ENCODE results near the gene FNIP2. TPM values are rescaled to one million over a fixed set of nuclear protein-coding genes. Genes with fewer than 3 reads are reported as not detected.

FNIP2 gene
- total RNA-seq, 1 experiment from 2014 or later: 16.1 TPM

DNA sequence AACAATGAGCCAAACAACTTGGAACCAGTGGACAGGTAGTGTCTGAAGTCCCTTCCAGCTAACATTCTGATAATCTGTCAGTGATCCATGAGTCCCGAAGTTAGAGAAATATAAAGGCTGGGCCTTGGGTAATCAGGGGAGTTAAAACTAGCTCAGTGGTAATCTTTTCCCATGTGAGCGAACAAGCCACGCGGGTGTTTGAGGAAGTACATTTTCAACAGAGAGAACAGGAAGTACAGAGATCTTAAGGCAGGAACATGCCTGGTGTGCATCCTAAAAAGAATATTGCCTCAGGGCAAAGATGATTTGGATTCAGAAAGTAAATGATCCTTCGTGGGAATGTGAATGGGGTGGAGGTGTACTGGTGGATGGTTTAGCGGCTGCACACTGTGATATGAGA lies 42.9 kb downstream of the FNIP2 start:
- CTCF ChIA-PET: no interaction called here

DNA sequence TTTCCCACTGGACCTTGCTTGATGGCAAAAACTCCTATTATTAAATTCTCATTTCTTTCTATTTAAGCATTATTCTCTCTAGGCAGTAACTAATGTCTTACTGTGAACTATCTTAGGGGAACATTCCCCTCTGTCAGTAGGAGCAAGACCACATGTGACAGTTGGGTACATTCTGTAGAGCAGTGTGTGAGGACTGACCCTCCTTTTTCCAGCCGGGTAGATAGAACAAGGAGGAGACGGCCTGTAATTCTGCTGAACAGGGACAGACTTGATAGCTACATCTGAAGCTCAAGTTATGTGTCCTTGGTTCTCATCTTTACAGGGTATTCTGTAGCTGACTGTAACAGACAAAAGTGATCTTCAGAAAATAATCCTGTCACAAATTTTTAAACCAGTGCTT lies 43.3 kb downstream of the FNIP2 start:
- no peak overlapping the region for H3K27ac ChIP-seq (ENCODE audit: low read depth, low read length, poor library complexity, severe bottlenecking)
- no peaks in the 10 kb centered on the region for H3K27me3 ChIP-seq (replicated peaks; ENCODE audit: insufficient read depth, low read depth, low read length, poor library complexity)
- H3K4me3 ChIP-seq (ENCODE audit: low read depth, low read length, poor library complexity, severe bottlenecking): no peak overlapping the region
- intact Hi-C loops (cut with micrococcal nuclease; ENCODE audit: unreplicated experiment): no loop called here
- ChIA-PET CTCF (no interaction called here), POLR2A (ENCODE audit: low non-redundant PET) (no interaction called here)
- no TSS peak for BruUV-seq (replicated peaks)
- no peak for DNase-seq (ENCODE audit: low spot score)
- H3K36me3 ChIP-seq (ENCODE audit: insufficient read depth, low read length, poor library complexity, severe bottlenecking): no peaks in the 10 kb centered on the region
- peaks cover 28% of the 10 kb centered on the region for H3K4me1 ChIP-seq (ENCODE audit: insufficient read depth, low read length, poor library complexity, severe bottlenecking)
- H3K9me3 ChIP-seq (ENCODE audit: low read depth, low read length, poor library complexity, severe bottlenecking): no peaks in the 10 kb centered on the region
- TF ChIP-seq, protein P1, sequence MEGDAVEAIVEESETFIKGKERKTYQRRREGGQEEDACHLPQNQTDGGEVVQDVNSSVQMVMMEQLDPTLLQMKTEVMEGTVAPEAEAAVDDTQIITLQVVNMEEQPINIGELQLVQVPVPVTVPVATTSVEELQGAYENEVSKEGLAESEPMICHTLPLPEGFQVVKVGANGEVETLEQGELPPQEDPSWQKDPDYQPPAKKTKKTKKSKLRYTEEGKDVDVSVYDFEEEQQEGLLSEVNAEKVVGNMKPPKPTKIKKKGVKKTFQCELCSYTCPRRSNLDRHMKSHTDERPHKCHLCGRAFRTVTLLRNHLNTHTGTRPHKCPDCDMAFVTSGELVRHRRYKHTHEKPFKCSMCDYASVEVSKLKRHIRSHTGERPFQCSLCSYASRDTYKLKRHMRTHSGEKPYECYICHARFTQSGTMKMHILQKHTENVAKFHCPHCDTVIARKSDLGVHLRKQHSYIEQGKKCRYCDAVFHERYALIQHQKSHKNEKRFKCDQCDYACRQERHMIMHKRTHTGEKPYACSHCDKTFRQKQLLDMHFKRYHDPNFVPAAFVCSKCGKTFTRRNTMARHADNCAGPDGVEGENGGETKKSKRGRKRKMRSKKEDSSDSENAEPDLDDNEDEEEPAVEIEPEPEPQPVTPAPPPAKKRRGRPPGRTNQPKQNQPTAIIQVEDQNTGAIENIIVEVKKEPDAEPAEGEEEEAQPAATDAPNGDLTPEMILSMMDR (conservative IDR thresholded peaks at IDR 0.05; ENCODE audit: low read depth, low read length): no peak
- TF ChIP-seq EZH2 (IDR thresholded peaks at IDR 0.05; ENCODE audit: borderline replicate concordance, low read depth, low read length, poor library complexity, severe bottlenecking): no peak

More for the DNA sequence above, 42.9 kb downstream of the FNIP2 start:
- Histone ChIP-seq H3K27ac (ENCODE audit: low read depth, low read length, poor library complexity, severe bottlenecking) (no peak overlapping the region), H3K4me3 (ENCODE audit: low read depth, low read length, poor library complexity, severe bottlenecking) (no peak overlapping the region), H3K9me3 (ENCODE audit: low read depth, low read length, poor library complexity, severe bottlenecking) (no peaks in the 10 kb centered on the region), H3K36me3 (ENCODE audit: insufficient read depth, low read length, poor library complexity, severe bottlenecking) (no peaks in the 10 kb centered on the region), H3K4me1 (ENCODE audit: insufficient read depth, low read length, poor library complexity, severe bottlenecking) (peaks cover 28% of the 10 kb centered on the region), H3K27me3 (replicated peaks; ENCODE audit: insufficient read depth, low read depth, low read length, poor library complexity) (no peaks in the 10 kb centered on the region)
- no peak for TF ChIP-seq EZH2 (IDR thresholded peaks at IDR 0.05; ENCODE audit: borderline replicate concordance, low read depth, low read length, poor library complexity, severe bottlenecking)
- TF ChIP-seq, protein P1 (conservative IDR thresholded peaks at IDR 0.05; ENCODE audit: low read depth, low read length): no peak
- intact Hi-C loops (cut with micrococcal nuclease; ENCODE audit: unreplicated experiment): no loop called here
- peak; percentile 68 for DNase-seq (ENCODE audit: low spot score)
- no TSS peak for BruUV-seq (replicated peaks)
- POLR2A ChIA-PET (ENCODE audit: low non-redundant PET): no interaction called here

DNA sequence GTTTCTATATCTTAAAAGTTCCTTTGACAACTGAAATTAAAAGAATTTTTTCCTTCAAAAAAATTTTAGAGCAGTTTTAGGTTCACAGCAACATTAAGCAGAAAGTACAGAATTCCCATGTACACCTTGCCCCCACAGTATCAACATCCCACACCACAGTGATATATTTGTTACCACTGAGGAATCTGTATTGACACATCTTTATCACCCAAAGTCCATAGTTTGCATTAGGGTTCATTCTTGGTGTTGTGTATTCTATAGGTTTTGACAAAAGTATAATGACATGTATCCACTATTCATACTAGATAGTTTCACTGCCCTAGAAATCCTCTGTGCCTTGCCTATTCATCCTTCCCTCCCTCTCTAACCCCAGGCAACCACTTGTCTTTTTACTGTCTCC lies 43.7 kb downstream of the FNIP2 start:
- BruUV-seq (replicated peaks): no TSS peak
- Histone ChIP-seq H3K27me3 (replicated peaks; ENCODE audit: insufficient read depth, low read depth, low read length, poor library complexity) (no peaks in the 10 kb centered on the region), H3K9me3 (ENCODE audit: low read depth, low read length, poor library complexity, severe bottlenecking) (no peaks in the 10 kb centered on the region), H3K27ac (ENCODE audit: low read depth, low read length, poor library complexity, severe bottlenecking) (no peak overlapping the region), H3K36me3 (ENCODE audit: insufficient read depth, low read length, poor library complexity, severe bottlenecking) (no peaks in the 10 kb centered on the region), H3K4me3 (ENCODE audit: low read depth, low read length, poor library complexity, severe bottlenecking) (no peak overlapping the region), H3K4me1 (ENCODE audit: insufficient read depth, low read length, poor library complexity, severe bottlenecking) (peaks cover 28% of the 10 kb centered on the region)
- intact Hi-C loops (cut with micrococcal nuclease; ENCODE audit: unreplicated experiment): no loop called here
- ChIA-PET POLR2A (ENCODE audit: low non-redundant PET) (no interaction called here), CTCF (no interaction called here)
- no peak for TF ChIP-seq EZH2 (IDR thresholded peaks at IDR 0.05; ENCODE audit: borderline replicate concordance, low read depth, low read length, poor library complexity, severe bottlenecking)
- TF ChIP-seq, protein P1 (conservative IDR thresholded peaks at IDR 0.05; ENCODE audit: low read depth, low read length): no peak
- no peak for DNase-seq (ENCODE audit: low spot score)

Measured in A673 (cell line).